ENCODE measurements around the gene ROR2. TPM values are rescaled to one million over a fixed set of nuclear protein-coding genes. Genes with fewer than 3 reads are reported as not detected.
"Not testable (repeated sequence)": the region's sequence is repeated elsewhere in the genome, so short reads cannot be mapped to it uniquely, and the experiment has no call there.

Gene ROR2
- total RNA-seq, 4 donors from 2014 or later = 37.4 to 71.8 (median 59.4) TPM

GRCh38 chr9:91914404-91914803 is 35.6 kb downstream of the ROR2 start:
- no peak overlapping the region for H3K27ac ChIP-seq (replicated peaks in 1 of 4)
- no peak for DNase-seq (ENCODE audit: extremely low spot score)
- no peak overlapping the region for H3K4me3 ChIP-seq
- TF ChIP-seq EP300 (IDR thresholded peaks at IDR 0.05) = no peak
- TF ChIP-seq CTCF (IDR thresholded peaks at IDR 0.05) = no peak
- TF ChIP-seq POLR2A (IDR thresholded peaks at IDR 0.05; ENCODE audit: low read depth) = no peak
- TF ChIP-seq POLR2AphosphoS5 (IDR thresholded peaks at IDR 0.05) = no peak
- WGBS = 92% methylated on average over 10 of the region's 10 CpGs
- no peaks in the 10 kb centered on the region for H3K36me3 ChIP-seq
- no peaks in the 10 kb centered on the region for H3K9me3 ChIP-seq
- intact Hi-C loops (cut with DNase I) = no loop called here
- peaks cover 0 to 62% (median 45%) of the 10 kb centered on the region in 4 donors for H3K4me1 ChIP-seq
- H3K27me3 ChIP-seq = no peaks in the 10 kb centered on the region

- intact Hi-C loops (cut with DNase I) = no loop called here
- no peak overlapping the region for H3K4me3 ChIP-seq
- H3K27ac ChIP-seq (replicated peaks in 1 of 4) = no peak overlapping the region
- no peaks in the 10 kb centered on the region for H3K36me3 ChIP-seq
- H3K9me3 ChIP-seq = no peaks in the 10 kb centered on the region
- no peaks in the 10 kb centered on the region for H3K27me3 ChIP-seq
- TF ChIP-seq POLR2AphosphoS5 (IDR thresholded peaks at IDR 0.05) (no peak), POLR2A (IDR thresholded peaks at IDR 0.05; ENCODE audit: low read depth) (no peak), EP300 (IDR thresholded peaks at IDR 0.05) (no peak), CTCF (IDR thresholded peaks at IDR 0.05) (no peak)
- 76% methylated on average over 8 of the region's 8 CpGs for WGBS
- peaks cover 0 to 61% (median 43%) of the 10 kb centered on the region in 4 donors for H3K4me1 ChIP-seq
- no peak for DNase-seq (ENCODE audit: extremely low spot score)
Measured at GRCh38 chr9:91913986-91914385, 36.0 kb downstream of the ROR2 start.

- no peak for DNase-seq (ENCODE audit: extremely low spot score)
Measured at GRCh38 chr9:91913096-91913495, 36.9 kb downstream of the ROR2 start.

GRCh38 chr9:91911657-91912056 is 38.4 kb downstream of the ROR2 start:
- H3K27me3 ChIP-seq = no peaks in the 10 kb centered on the region
- TF ChIP-seq EP300 (IDR thresholded peaks at IDR 0.05) (no peak), POLR2AphosphoS5 (IDR thresholded peaks at IDR 0.05) (no peak), CTCF (IDR thresholded peaks at IDR 0.05) (no peak), POLR2A (IDR thresholded peaks at IDR 0.05; ENCODE audit: low read depth) (no peak)
- WGBS = 67% methylated on average over 2 of the region's 2 CpGs
- DNase-seq (ENCODE audit: extremely low spot score) = no peak
- no peak overlapping the region for H3K4me3 ChIP-seq
- peak overlapping the region in 2 of 4 donors; percentile 14 to 34 for H3K27ac ChIP-seq (replicated peaks in 1 of 4)
- no peaks in the 10 kb centered on the region for H3K9me3 ChIP-seq
- no peaks in the 10 kb centered on the region for H3K36me3 ChIP-seq
- intact Hi-C loops (cut with DNase I) = no loop called here
- peaks cover 0 to 72% (median 44%) of the 10 kb centered on the region in 4 donors for H3K4me1 ChIP-seq

More at GRCh38 chr9:91913096-91913495, 36.9 kb downstream of the ROR2 start:
- no peak overlapping the region for H3K27ac ChIP-seq (replicated peaks in 1 of 4)
- TF ChIP-seq EP300 (IDR thresholded peaks at IDR 0.05) (no peak), CTCF (IDR thresholded peaks at IDR 0.05) (no peak), POLR2AphosphoS5 (IDR thresholded peaks at IDR 0.05) (no peak), POLR2A (IDR thresholded peaks at IDR 0.05; ENCODE audit: low read depth) (no peak)
- intact Hi-C loops (cut with DNase I) = no loop called here
- no peak overlapping the region for H3K4me3 ChIP-seq
- WGBS = 74% methylated on average over 2 of the region's 2 CpGs
- peaks cover 0 to 67% (median 43%) of the 10 kb centered on the region in 4 donors for H3K4me1 ChIP-seq
- no peaks in the 10 kb centered on the region for H3K9me3 ChIP-seq
- H3K36me3 ChIP-seq = no peaks in the 10 kb centered on the region
- no peaks in the 10 kb centered on the region for H3K27me3 ChIP-seq

GRCh38 chr9:91909256-91909655 is 40.8 kb downstream of the ROR2 start:
- H3K27me3 ChIP-seq; DNase-seq (ENCODE audit: extremely low spot score); H3K4me3 ChIP-seq; H3K36me3 ChIP-seq; H3K9me3 ChIP-seq; intact Hi-C loops (cut with DNase I); H3K27ac ChIP-seq (replicated peaks in 1 of 4): not testable (repeated sequence)
- H3K4me1 ChIP-seq = peaks cover 0 to 77% (median 48%) of the 10 kb centered on the region in 4 donors
- 83% methylated on average over 3 of the region's 3 CpGs for WGBS
